Middle frontal gyrus (tissue), 1 donor: ENCODE data around the gene PRSS23.
"Not testable (repeated sequence)": the region's sequence is repeated elsewhere in the genome, so short reads cannot be mapped to it uniquely, and the experiment has no call there.

ENCODE experiments used
- DNase-seq: peaks from one replicate; pipeline ENCODE4 v3.0.0-alpha.2; 2015; ENCODE audit warnings: low spot score; ENCODE audit errors: extremely low spot score

PRSS23 gene

DNA sequence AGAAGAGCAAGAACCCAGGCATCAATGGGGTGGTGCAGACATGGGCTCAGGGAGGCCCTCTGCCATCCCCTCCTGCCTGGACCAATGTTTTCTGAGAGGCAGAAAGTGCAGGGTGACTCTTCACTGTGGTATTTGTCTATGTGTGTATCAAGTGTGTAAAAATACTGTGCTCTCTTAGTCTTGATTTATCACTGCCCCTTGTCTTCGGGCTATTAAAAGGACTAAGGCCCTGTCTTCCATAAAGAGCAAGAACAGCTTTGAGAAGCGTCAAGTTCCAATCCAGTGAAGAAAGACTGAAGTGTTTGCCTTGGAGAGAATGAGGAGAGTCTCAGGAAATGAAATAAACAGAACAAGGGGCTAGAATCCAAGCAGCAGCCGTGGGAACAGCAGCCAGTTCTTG, 14.4 kb downstream of the PRSS23 start:
- DNase-seq, result no peak

DNA sequence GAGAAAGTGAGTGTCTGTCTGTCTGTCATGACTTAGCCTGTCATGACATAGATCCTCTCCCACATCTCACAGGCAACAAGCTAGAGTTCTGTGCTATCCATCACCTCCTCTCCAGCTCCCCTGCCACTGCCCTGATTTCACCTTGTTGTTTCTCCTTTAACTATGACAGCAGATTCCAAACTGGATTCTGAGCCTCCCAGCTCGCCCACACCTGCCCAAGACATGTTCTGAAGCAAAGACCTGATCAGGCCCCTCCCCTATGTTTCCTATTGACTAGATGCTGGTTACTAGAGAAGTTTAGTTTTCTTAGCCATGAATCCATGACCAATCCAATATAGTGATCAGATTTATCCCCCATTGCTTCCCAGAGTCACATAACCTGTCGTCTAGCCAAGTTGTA, 15.4 kb downstream of the PRSS23 start:
- DNase-seq, result no peak

DNA sequence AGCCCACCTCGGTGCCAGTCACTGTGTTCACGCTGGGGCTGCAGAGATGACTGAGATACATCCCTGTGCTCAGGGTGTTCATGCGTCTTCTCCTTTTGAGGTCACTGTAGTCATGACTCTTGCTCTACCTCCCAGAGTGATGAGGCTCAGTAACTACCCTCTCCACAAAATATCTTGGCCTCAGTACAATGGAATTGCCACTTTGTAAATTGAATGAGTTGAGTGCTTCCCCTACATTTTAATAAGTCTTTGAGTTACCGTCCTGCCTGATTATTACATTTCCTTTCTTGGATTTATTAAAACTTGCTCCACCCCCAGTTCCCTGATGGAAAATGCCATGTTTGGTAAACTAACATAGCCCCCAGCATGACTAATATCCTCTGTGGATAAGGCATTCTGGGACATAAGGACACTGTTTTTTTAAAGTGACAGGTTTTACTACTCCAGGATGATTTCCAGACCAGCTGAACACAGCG, 15.9 kb downstream of the PRSS23 start:
- DNase-seq, result no peak

DNA sequence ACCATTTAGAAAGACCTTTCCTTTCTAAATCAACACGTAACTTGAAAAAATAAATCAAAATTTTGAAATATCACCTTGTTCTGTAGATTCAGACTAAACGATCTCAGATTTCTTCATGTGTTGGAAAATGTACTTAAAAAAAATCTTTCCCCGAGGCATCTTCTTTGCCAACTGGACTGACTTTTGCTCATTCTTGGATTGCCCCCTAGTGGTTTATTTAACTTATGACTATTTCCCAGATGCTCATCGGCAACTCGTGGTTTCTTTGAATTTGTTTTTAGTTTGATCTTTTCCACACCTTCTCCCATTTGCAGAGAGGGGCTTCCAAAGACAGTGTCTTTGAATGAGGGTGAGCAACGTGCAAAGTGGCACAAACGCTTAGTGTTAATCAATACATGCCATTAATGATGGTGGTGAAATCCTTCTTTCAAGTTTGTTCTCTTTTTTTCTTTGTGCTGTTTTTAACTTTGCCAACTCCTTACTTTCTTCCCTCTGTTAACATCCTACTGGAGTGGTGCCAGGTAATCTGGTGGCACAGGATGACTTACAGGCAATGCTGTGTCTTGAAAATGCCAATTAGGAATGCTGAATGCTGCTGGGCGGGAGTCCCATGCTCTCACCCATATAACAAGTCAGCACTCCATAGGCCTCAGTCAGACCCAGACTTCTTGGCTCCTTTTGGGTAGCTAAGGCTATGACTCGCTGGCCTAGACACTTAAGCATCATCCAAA, 18.3 kb downstream of the PRSS23 start:
- DNase-seq, result peak; percentile 53

DNA sequence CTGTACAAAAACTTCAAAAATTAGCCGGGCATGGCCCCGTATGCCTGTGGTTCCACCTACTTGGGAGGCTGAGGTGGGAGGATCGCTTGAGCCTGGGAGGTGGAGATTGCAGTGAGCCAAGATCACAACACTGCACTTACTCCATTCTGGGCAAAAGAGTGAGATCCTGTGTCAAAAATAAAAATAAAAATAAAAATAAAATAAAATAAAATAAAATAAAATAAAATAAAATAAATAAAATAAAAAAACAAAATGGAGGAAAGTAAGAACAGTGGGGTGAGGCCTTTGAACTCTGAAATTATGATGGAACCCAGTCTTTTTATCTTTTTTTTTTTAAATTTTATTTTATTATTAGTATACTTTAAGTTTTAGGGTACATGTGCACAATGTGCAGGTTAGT, 23.8 kb downstream of the PRSS23 start:
- not testable (repeated sequence) for DNase-seq

DNA sequence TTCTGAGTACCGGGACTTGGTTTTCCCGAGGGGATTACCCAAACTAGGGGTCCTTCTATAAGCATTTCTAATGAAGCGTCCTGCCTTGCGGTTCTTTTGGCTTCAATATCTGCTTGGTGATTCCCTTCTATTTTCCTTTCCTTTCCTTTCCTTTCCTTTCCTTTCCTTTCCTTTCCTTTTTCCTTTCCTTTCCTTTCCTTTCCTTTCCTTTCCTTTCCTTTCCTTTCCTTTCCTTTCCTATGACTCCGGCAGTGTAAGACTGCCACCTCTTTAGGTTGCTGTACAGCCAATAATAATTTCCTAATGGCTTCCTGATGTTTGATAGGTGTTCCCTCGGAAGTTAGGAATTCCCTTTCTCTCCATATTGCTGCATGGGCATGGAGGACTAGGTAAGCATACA, 34.0 kb downstream of the PRSS23 start:
- DNase-seq, result not testable (repeated sequence)

DNA sequence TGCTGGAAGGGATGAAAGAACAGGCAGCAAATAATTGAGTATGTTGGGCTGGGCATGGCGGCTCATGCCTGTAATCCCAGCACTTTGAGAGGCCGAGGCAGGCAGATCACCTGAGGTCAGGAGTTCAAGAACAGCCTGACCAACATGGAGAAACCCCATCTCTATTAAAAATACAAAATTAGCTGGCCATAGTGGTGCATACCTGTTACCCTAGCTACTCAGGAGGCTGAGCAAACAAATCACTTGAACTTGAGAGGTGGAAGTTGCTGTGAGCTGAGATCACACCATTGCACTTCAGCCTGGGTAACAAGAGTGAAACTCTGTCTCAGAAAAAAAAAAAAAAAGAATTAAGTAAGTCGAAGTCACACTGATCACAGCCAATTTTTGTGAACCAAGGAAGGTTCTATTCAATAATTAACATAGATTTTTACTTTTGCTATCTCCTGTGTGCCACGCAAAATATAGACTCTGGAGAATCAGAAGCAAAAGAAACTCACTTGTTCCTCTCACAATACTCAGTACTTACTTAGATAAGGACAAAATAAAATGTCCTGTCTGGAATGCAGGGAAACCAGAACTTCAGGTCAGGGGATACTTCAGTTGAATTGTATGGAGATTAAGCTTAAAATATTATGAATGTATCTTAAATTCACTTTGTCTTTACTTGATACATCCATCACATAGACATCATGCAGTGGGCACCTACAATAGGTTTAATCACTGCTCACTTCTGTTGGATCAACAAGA, 44.6 kb downstream of the PRSS23 start:
- not testable (repeated sequence) for DNase-seq

DNA sequence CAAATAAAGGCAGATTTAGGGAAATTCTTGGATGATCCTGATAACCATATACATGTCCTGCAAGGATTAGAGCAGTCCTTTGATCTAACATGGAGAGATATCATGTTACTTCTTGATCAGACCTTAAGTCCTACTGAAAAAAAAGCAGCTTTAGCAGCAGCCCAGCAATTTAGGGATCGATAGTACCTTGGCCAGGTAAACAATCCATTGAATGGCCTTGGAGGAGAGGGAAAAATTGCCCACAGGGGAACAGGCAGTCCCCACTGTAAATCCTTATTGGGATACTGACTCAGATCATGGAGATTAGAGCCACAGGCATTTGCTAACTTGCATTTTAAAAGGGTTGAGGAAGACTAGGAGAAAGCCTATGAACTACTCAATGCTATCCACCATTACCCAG, 47.8 kb downstream of the PRSS23 start:
- DNase-seq, result no peak

DNA sequence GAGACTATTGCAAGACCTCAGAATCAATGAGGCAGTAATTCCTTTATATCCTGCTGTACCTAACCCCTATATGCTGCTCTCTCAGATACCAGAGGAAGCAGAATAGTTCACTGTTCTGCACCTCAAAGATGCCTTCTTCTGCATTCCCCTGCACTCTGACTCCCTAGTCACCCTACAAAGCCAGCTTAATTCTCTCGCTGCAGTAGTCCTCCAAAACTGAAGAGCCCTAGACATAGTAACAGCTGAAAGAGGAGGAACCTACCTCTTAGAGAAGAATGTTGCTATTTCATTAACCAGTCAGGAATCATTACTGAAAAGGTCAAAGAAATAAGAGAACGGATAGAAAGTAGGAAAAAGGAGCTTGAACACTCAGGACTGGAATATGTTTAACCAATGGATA, 49.3 kb downstream of the PRSS23 start:
- DNase-seq, result no peak
